Measurements from ENCODE around the gene COL13A1. TPM values are rescaled to one million over a fixed set of nuclear protein-coding genes. Genes with fewer than 3 reads are reported as not detected.

The COL13A1 gene
- total RNA-seq, 1 donor from 2014 or later = 0.86 TPM

GRCh38 chr10:69839696-69840345 lies 38.1 kb downstream of the COL13A1 start:
- H3K4me2 ChIP-seq (ENCODE audit: low read length) = peak overlapping the region; percentile 53
- H3K4me3 Mint-ChIP-seq (ENCODE audit: unreplicated experiment) = no peak overlapping the region
- H3K27me3 ChIP-seq (ENCODE audit: insufficient read depth, low read length) = no peaks in the 10 kb centered on the region
- peaks cover 26% of the 10 kb centered on the region for H3K4me1 ChIP-seq (ENCODE audit: insufficient read depth, low read length)
- H2AFZ ChIP-seq (ENCODE audit: low read depth, low read length) = no peak overlapping the region
- H3K9me3 ChIP-seq (ENCODE audit: insufficient read depth, low read depth, low read length) = no peaks in the 10 kb centered on the region
- no peaks in the 10 kb centered on the region for H3K79me2 ChIP-seq (ENCODE audit: insufficient read depth, low read length)
- H3K27me3 Mint-ChIP-seq (ENCODE audit: low read depth, unreplicated experiment) = peaks cover 49% of the 10 kb centered on the region
- no peaks in the 10 kb centered on the region for H3K9me3 Mint-ChIP-seq (ENCODE audit: unreplicated experiment)
- no peak overlapping the region for H3K4me3 ChIP-seq (ENCODE audit: insufficient read depth, low read depth, low read length)
- peak overlapping the region; percentile 14 for H3K27ac Mint-ChIP-seq (ENCODE audit: unreplicated experiment)
- no peak for TF ChIP-seq EZH2 (IDR thresholded peaks at IDR 0.05; ENCODE audit: insufficient read depth, low read length)
- TF ChIP-seq, protein P1, sequence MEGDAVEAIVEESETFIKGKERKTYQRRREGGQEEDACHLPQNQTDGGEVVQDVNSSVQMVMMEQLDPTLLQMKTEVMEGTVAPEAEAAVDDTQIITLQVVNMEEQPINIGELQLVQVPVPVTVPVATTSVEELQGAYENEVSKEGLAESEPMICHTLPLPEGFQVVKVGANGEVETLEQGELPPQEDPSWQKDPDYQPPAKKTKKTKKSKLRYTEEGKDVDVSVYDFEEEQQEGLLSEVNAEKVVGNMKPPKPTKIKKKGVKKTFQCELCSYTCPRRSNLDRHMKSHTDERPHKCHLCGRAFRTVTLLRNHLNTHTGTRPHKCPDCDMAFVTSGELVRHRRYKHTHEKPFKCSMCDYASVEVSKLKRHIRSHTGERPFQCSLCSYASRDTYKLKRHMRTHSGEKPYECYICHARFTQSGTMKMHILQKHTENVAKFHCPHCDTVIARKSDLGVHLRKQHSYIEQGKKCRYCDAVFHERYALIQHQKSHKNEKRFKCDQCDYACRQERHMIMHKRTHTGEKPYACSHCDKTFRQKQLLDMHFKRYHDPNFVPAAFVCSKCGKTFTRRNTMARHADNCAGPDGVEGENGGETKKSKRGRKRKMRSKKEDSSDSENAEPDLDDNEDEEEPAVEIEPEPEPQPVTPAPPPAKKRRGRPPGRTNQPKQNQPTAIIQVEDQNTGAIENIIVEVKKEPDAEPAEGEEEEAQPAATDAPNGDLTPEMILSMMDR (IDR thresholded peaks at IDR 0.05; ENCODE audit: insufficient read depth, low read depth, low read length) = no peak
- FAIRE-seq (peak; percentile 34), DNase-seq (ENCODE audit: low read depth) (peak; percentile 78)
- H4K20me1 ChIP-seq (ENCODE audit: insufficient read depth, low read length) = peaks cover 13% of the 10 kb centered on the region
- H3K27ac ChIP-seq (ENCODE audit: low read depth, low read length) = no peak overlapping the region
- no peaks in the 10 kb centered on the region for H3K36me3 Mint-ChIP-seq (ENCODE audit: low read depth, unreplicated experiment)
- peaks cover 19% of the 10 kb centered on the region for H3K4me1 Mint-ChIP-seq (ENCODE audit: low read depth, unreplicated experiment)
- peak overlapping the region; percentile 12 for H3K9ac ChIP-seq (ENCODE audit: low read length)
- H3K36me3 ChIP-seq (ENCODE audit: insufficient read depth, low read length) = no peaks in the 10 kb centered on the region

- Mint-ChIP-seq H3K4me1 (ENCODE audit: low read depth, unreplicated experiment) (peaks cover 20% of the 10 kb centered on the region), H3K36me3 (ENCODE audit: low read depth, unreplicated experiment) (no peaks in the 10 kb centered on the region), H3K27ac (ENCODE audit: unreplicated experiment) (no peak overlapping the region), H3K4me3 (ENCODE audit: unreplicated experiment) (no peak overlapping the region), H3K27me3 (ENCODE audit: low read depth, unreplicated experiment) (peaks cover 41% of the 10 kb centered on the region), H3K9me3 (ENCODE audit: unreplicated experiment) (no peaks in the 10 kb centered on the region)
- peaks cover 13% of the 10 kb centered on the region for H4K20me1 ChIP-seq (ENCODE audit: insufficient read depth, low read length)
- H3K27me3 ChIP-seq (ENCODE audit: insufficient read depth, low read length) = no peaks in the 10 kb centered on the region
- H3K36me3 ChIP-seq (ENCODE audit: insufficient read depth, low read length) = no peaks in the 10 kb centered on the region
- peak overlapping the region; percentile 53 for H3K4me2 ChIP-seq (ENCODE audit: low read length)
- no peak for TF ChIP-seq EZH2 (IDR thresholded peaks at IDR 0.05; ENCODE audit: insufficient read depth, low read length)
- TF ChIP-seq, protein P1 (IDR thresholded peaks at IDR 0.05; ENCODE audit: insufficient read depth, low read depth, low read length) = no peak
- H3K9ac ChIP-seq (ENCODE audit: low read length) = no peak overlapping the region
- DNase-seq (ENCODE audit: low read depth) = no peak
- H3K4me3 ChIP-seq (ENCODE audit: insufficient read depth, low read depth, low read length) = no peak overlapping the region
- peaks cover 29% of the 10 kb centered on the region for H3K4me1 ChIP-seq (ENCODE audit: insufficient read depth, low read length)
- no peak overlapping the region for H2AFZ ChIP-seq (ENCODE audit: low read depth, low read length)
- H3K79me2 ChIP-seq (ENCODE audit: insufficient read depth, low read length) = no peaks in the 10 kb centered on the region
- H3K9me3 ChIP-seq (ENCODE audit: insufficient read depth, low read depth, low read length) = no peaks in the 10 kb centered on the region
- no peak for FAIRE-seq
- H3K27ac ChIP-seq (ENCODE audit: low read depth, low read length) = no peak overlapping the region
Measured at GRCh38 chr10:69840773-69841172, 39.1 kb downstream of the COL13A1 start.

GRCh38 chr10:69842020-69842419 lies 40.3 kb downstream of the COL13A1 start:
- peaks cover 9% of the 10 kb centered on the region for H4K20me1 ChIP-seq (ENCODE audit: insufficient read depth, low read length)

More at GRCh38 chr10:69842020-69842419, 40.3 kb downstream of the COL13A1 start:
- Histone ChIP-seq H2AFZ (ENCODE audit: low read depth, low read length) (no peak overlapping the region), H3K4me3 (ENCODE audit: insufficient read depth, low read depth, low read length) (no peak overlapping the region), H3K27ac (ENCODE audit: low read depth, low read length) (no peak overlapping the region), H3K4me2 (ENCODE audit: low read length) (no peak overlapping the region), H3K36me3 (ENCODE audit: insufficient read depth, low read length) (no peaks in the 10 kb centered on the region), H3K9ac (ENCODE audit: low read length) (no peak overlapping the region), H3K79me2 (ENCODE audit: insufficient read depth, low read length) (no peaks in the 10 kb centered on the region), H3K27me3 (ENCODE audit: insufficient read depth, low read length) (no peaks in the 10 kb centered on the region), H3K4me1 (ENCODE audit: insufficient read depth, low read length) (peaks cover 41% of the 10 kb centered on the region), H3K9me3 (ENCODE audit: insufficient read depth, low read depth, low read length) (no peaks in the 10 kb centered on the region)
- no peak for TF ChIP-seq EZH2 (IDR thresholded peaks at IDR 0.05; ENCODE audit: insufficient read depth, low read length)
- TF ChIP-seq, protein P1 (IDR thresholded peaks at IDR 0.05; ENCODE audit: insufficient read depth, low read depth, low read length) = no peak
- no peak overlapping the region for H3K4me3 Mint-ChIP-seq (ENCODE audit: unreplicated experiment)
- H3K9me3 Mint-ChIP-seq (ENCODE audit: unreplicated experiment) = no peaks in the 10 kb centered on the region
- H3K36me3 Mint-ChIP-seq (ENCODE audit: low read depth, unreplicated experiment) = no peaks in the 10 kb centered on the region
- peaks cover 42% of the 10 kb centered on the region for H3K27me3 Mint-ChIP-seq (ENCODE audit: low read depth, unreplicated experiment)
- DNase-seq (ENCODE audit: low read depth) = no peak
- peaks cover 24% of the 10 kb centered on the region for H3K4me1 Mint-ChIP-seq (ENCODE audit: low read depth, unreplicated experiment)
- no peak for FAIRE-seq
- H3K27ac Mint-ChIP-seq (ENCODE audit: unreplicated experiment) = no peak overlapping the region

Data from astrocyte (in vitro differentiated cells and primary cell).